Keratinocyte (primary cell): Measurements from ENCODE around the gene TNIP2.

Experiments
- EZH2 ChIP-seq: IDR thresholded peaks from one replicate; pipeline ENCODE4 v1.6.1; 2012; ENCODE audit warnings: inconsistent platforms, mild to moderate bottlenecking, low read length, moderate library complexity
- TF ChIP-seq, protein P1 (sequence below), 3 experiments: IDR thresholded peaks in 1 of 3; conservative IDR thresholded peaks in 1 of 3; optimal IDR thresholded peaks in 1 of 3; 2 replicates in 2 of 3; 3 replicates in 1 of 3; pipeline versions ENCODE3 to v1.5.1; 2011; ENCODE audit warnings: low read length in 3 of 3, mild to moderate bottlenecking in 3 of 3, moderate library complexity in 2 of 3, control low read depth in 1 of 3, inconsistent platforms in 1 of 3; ENCODE audit not compliant: insufficient read depth in 2 of 3; ENCODE audit errors: extremely low read depth in 1 of 3

DNA sequence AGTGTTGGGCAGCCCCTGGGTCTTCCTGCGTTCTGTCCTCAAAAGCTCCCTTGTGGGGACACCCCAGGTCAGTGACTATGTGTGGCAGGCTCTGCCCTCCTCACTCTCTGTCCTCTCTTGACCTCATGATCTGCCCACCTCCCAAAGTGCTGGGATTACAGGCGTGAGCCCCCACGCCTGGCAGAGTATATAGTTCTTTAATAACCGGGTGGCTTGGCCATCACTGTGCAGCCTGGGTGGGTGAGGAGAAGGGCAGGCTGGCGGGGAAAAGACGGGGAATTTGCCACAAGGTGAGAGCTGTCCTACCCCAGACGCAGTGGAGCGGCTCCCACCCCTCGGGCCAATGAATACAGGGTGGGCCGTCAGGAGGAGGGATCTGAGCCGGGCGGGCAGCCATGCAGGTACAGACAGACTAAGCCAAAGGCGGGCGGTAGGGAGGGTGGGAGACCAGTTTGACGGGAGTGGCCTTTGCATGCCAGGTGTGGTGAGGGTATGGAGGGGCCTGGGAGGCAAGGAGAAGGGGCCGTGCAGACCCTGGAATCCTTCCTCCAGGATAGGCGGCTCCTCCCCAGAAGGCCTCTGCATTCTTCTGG lies 39.3 kb upstream of the TNIP2 start:
- TF ChIP-seq, protein P1, sequence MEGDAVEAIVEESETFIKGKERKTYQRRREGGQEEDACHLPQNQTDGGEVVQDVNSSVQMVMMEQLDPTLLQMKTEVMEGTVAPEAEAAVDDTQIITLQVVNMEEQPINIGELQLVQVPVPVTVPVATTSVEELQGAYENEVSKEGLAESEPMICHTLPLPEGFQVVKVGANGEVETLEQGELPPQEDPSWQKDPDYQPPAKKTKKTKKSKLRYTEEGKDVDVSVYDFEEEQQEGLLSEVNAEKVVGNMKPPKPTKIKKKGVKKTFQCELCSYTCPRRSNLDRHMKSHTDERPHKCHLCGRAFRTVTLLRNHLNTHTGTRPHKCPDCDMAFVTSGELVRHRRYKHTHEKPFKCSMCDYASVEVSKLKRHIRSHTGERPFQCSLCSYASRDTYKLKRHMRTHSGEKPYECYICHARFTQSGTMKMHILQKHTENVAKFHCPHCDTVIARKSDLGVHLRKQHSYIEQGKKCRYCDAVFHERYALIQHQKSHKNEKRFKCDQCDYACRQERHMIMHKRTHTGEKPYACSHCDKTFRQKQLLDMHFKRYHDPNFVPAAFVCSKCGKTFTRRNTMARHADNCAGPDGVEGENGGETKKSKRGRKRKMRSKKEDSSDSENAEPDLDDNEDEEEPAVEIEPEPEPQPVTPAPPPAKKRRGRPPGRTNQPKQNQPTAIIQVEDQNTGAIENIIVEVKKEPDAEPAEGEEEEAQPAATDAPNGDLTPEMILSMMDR (optimal IDR thresholded peaks at IDR 0.05 in 1 of 3, IDR thresholded peaks at IDR 0.05 in 1 of 3, conservative IDR thresholded peaks at IDR 0.05 in 1 of 3; ENCODE audit: extremely low read depth in 1 of 3, insufficient read depth in 2 of 3, low read length in 3 of 3), result no peak
- no peak for TF ChIP-seq EZH2
